HG03196 (cell line): ENCODE data around the gene TMEM54.

ENCODE experiments used
- ATAC-seq: cut with Tn5 transposase; IDR thresholded peaks from one replicate; pipeline ENCODE4 v1.9.1; 2021; ENCODE audit not compliant: unreplicated experiment

The TMEM54 gene, protein sequence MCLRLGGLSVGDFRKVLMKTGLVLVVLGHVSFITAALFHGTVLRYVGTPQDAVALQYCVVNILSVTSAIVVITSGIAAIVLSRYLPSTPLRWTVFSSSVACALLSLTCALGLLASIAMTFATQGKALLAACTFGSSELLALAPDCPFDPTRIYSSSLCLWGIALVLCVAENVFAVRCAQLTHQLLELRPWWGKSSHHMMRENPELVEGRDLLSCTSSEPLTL

DNA sequence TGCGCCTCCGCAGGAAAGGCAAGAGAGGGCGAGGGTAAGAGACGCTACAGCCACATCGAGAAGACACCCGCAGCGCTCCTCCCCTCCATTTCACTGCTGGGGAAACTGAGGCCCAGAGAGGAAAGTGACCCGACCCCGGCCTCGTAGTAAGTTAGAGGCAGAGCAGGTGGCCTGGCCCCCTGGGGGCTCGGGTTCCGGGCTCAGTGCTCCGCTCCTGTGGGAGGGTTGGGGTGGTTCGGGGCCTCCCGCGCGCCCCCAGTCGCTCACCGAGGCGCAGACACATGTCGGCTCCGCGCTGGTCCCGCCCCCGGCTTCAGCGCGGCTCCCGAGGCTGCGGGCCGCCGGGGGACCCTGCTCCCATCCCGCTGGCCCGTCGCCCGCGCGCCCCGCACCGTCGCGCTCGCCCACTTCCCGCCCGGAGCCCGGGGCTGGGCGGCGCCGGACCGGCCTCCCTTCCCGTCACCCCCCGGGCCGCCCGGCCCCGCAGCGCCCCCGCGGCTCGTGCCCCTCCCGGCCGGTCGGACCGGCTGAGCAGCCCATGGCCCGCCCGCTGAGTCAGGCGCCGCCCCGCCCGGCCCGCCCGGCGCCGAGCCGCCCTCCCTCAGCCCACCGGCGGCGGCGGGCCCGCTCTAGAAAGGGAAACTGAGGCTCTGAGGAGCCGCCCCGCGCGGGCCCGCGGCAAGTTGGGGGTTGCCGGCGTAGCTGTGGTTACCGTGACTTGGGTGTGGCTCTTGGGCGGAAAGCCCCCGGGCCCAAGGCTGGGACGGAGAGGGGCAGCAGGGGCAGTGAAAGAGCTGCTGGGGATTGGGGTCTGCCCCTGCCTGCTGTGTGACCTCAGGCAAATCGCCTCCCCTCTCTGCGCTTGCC lies at the start of gene TMEM54:
TSS of gene TMEM54 (minus strand) at position 434 of the 867 bp plus-strand sequence. CDS start at position 283, 151 bp downstream.
- ATAC-seq: no peak

DNA sequence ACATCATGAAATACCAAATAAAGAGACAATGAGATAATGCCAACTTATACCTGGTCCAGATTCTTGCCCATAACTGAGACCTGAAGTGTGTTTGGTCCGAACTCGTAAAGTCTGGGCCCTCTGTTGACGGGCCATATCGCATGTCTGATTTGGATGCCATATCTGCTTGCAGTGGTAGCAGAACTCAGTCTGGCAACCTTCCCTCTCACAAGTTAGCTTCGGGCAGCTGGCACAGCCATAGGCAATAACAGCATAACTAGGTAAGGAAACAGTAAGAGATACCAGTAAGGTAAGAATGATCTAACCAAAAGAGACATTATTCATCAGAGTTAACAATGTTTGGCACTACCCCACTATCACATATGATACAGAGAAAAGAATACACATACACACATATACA lies 48.3 kb upstream of the TMEM54 start:
- no peak for ATAC-seq

DNA sequence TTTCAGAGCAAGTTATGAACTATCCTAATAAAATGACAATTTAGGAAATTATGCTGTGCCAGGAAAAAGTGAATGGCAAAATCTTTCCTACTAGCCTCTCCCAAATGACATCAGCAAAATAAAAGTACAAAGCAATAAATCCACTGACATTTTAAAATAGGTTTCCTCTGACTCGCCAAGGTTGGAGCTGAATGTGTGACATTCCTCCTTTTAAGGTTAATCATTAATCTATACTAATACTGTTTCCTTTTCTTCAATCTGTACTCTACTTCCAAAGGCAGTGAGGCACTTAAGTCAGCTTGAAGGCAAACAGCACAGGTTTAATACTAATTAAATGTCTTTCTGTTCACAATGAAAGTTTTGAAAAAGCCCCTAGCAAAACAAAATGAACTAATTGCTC lies 47.7 kb upstream of the TMEM54 start:
- ATAC-seq: no peak

DNA sequence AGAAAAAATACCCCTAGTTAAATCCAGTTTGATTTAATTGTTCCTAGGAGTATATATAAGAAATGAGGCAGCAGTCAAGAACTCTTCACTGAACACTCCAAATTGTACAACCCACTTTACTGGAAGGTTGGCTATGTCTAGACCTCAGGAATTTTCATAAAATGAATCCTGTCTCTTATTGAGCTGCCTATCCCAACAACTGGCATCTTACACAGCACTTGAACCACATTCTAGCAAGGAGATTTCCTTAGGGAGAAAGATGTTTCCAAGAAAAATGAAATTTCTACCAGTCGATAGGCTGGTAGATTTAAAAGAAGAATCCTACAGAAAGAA lies 47.2 kb upstream of the TMEM54 start:
- ATAC-seq: no peak

DNA sequence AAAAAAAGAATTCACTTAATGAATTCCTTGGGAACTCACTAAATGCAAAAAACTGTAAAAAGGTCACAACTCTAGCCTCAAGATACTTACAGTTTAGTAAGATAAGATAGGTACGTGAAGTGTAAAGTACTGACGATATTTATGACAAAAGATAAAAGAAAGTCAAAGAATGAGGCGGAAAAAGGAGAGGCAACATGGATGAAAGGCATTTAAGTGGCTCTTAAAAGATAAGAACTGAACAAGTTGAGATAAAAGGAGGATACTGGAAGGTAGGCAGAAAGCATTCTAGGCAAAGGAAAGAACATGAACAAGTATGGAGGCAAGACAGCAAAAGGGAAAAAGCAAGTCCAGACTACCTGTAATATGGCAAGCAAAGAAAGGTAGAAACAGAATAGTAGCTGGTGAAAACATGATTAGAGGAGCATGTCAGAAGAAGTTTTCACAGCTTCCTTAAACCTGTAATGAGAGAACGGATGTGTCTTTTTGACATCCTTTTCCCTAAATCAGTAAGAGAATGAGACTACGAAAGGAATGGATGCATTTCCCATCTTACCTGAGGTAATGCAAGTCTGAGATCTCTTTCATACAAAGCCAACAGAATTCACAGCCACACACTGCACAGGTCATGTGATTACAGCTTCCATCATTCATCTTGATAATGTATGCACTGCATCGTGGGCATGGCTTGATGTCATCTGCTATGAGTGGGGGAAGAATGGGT lies 46.6 kb upstream of the TMEM54 start:
- ATAC-seq: no peak

DNA sequence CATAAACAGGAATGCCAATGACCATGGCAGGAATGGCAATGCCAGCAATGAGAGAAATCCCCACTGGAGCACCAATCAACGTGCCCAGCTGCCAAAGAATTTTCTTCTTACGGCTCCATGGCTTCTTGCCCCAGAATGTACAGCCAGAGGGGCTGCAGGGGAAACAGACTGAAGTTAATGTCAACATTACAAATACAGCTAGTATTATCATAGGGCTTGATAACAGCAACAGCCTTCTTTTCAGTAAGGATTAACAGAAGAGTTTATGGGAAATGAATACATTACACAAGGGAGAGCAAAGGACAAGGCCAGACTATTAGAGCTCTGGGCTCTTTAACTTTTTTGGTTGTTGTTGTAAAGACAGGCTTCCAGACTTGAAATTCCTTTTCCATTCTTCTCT lies 45.2 kb upstream of the TMEM54 start:
- ATAC-seq: no peak

DNA sequence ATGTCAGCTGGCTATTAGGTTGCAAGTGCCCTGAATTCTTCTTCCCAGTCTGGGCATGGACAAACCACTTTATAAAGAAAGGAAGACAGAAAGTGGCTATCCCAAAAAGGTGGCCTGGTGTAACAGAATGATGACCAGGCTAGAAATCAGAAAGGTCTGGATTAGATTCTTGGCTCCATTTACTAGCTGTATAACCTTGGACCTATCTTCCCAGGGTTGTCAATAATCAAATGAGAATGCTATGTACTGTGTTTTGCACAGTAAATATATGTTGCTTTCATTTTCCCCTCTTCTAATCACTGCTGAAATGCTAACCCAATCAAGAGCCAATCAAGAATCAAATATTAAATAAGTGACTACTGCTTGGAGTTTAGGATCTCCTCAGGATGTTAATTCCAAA lies 43.0 kb upstream of the TMEM54 start:
- no peak for ATAC-seq

DNA sequence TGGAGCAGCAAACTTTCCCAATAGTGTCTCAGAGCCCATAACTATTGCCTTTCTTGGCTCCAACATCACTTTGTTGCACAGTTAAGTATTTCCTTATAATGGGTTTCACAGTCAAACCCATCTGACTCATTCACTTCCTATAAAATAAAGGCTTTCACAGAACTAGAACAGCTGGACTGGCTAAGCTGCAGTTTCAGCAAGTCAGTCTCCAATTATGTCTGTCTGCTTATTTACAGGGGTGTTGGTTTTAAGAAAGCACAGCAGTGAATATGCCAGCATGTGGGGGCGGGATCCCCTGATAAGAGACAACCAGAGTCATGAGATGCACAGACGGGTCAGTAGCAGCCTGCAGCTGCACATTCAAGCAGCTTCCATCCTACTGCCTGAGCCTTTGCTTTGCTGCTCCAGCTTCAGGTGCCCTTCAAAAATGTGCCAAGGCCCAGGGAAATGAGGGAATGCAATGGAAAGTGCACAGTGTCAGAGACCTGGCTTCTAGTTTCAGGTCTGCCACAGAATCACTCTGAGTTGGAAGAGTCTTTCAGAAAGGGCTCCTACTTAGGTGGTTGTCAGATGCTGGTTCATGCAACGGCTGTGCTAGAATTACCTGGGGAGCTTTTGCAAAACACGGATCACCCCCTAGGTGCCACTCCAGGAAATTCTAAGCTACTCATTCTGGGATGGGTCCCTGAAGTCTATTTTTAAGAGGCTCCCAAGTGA lies 38.6 kb upstream of the TMEM54 start:
- ATAC-seq: no peak

DNA sequence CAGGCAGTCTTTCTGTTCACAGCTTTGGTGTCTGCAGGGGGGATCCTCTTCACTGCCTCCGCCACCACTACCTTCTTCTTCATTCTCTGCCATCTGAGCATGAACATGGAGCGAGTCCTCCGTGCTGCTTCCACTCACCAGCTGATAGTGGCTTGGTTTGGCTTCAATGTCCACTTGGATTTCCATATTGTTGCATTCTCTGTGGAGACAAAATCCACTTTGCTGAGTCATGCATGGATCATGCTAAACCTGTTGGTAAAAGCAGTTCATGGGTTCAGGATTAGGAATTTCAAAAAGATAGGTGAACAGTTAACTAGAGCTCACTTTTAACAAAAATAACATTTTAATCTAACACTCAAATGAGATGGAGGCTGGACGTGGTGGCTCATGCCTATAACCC lies 35.9 kb upstream of the TMEM54 start:
- no peak for ATAC-seq

DNA sequence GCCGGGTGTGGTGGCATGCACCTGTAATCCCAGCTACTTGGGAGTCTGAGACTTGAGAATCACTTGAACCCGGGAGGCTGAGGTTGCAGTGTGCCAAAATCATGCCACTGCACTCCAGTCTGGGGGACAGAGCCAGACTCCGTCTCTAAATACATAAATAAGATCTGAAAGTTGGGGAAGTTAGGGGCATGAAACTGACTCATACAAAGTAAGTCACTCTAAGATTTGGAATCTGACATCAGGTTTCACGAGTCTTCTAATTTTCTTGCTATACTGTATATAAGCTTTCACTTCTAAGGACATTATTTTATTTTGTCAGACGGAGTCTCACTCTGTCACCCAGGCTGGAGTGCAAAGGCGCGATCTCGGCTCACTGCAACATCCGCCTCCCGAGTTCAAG lies 33.3 kb upstream of the TMEM54 start:
- ATAC-seq: no peak

DNA sequence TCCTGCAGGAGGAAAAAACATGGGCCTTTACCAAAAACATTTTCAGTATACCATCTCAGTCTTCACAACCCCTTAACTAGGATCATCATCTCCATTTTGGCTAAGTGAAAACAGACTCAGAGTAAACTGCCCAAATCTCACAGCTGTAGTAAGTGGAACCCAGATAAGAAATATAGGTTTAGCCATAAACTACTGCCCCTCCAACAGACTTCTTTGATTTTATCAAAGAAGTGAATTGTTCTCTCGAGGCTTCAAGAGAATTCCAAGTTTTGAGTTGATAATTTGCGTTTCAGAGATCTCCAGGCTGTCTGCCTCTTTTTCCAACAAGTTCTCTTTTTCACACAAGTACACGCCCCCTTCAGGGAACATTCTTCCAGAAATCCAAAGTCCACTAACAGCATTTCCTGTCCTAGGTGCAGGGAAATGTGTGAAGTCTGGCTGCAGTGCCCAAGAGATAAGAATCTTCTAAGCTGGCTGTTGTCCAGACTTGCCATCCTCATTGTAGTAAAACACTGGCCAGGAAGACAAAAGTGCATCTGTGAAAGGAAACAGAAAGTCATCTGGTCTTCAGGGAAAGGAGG lies 32.6 kb upstream of the TMEM54 start:
- ATAC-seq: no peak

DNA sequence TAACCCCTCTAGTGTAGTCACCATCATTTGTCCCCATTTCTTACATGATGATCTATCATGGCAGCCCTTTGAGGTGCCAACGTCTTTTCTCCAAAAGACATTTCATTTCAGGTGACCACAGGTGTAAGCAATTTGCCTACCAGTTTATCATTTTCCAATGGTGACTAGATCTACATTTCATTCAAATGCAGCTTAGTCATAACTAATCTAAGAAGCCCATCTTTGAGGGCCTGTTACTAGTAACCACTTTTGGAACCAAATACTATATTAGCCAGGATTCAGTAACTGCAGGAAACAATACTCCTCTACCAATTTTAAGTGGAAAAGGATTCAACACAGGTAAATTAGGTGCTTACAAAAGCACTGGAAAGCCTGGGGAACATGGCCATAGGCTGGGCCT lies 30.6 kb upstream of the TMEM54 start:
- ATAC-seq: no peak

DNA sequence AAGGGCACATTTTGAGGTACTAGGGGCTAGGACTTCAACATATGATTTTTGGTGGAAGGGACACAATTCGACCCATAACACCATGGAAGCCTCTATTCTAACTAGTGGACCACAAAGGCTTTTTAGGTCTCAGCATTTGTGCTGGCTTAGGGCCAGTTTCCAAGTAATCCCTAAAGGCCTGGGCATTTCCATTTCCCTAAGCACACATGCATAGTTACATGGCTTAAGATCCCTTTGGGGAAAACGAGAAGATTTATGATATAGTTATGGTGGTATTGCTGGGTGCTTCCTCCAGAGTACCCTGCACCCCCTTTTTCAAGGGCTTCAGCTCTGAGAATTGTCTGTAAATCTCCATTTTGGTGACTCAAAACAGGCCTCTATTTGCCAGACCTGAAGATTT lies 28.2 kb upstream of the TMEM54 start:
- no peak for ATAC-seq

DNA sequence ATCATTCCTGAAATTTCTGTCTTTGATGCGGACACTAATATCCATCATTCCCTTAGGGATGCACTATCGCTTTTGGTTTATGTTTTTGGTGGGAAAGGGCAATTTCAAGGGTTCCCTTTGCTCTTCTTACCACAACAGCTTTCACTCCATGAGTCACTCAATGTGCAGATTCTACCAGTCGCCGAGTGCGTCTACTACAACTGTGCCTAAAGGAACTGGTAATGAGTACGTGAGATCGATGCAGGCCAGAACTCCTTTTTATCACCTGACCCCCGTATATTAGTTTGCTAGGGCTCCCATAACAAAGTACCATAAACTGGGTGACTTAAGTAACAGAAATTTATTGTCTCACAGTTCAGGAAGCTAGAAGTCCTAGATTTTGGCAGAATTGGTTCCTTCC lies 27.5 kb upstream of the TMEM54 start:
- ATAC-seq: no peak

DNA sequence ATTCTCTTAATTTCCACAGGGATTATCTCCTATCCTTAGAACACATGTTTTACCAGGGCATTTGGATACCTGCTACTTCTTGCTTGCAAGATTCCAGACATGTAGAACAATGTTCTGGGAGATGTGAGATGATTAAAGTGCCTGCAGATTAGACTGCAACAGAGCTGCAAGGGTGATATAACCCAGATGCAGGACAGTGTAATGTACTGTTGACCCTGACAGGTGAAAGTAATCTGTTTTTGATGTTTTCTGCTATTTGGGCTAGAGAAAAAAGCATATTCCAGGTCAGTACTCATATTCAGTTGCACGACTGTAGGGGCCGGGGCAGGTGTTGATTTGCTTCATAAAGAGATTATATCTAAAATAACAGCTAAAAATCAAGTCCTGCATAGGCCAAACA lies 27.1 kb upstream of the TMEM54 start:
- ATAC-seq: no peak

DNA sequence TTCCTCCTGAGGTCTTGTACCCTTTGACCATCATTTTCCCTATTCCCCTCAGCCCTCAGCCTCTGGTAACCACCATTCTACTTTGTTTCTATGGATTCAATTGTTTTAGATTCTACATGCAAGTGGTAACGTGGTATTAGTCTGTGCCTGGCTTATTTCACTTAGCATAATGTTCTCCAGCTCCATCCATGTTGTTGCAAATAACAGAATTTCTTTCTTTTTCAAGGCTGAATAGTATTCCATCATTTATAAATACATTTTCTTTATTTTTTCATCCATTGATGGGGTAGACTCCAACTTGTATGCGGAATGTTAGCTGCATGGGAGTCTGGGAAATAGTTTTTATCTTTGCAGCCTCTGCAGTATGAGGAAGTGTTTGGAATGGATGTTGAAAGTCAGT lies 26.3 kb upstream of the TMEM54 start:
- no peak for ATAC-seq

DNA sequence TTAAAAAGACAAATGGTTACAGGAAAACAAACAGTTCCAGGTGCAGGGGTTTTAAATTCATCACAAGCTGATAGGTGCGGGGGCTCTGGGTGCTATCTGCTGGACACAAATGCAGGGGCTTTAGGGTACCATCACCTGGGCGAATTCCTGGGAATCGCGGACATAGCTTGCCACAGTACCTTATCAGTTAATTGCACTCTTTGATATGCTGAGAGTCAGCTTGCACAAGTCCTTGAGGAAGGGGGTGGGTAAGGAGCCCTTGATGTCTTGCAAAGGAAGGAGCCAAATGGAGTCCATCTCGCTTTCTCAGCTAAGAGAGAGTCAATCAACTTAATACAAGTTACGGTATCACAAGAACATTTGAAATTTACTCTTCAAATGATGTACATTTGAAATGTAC lies 25.4 kb upstream of the TMEM54 start:
- ATAC-seq: no peak

DNA sequence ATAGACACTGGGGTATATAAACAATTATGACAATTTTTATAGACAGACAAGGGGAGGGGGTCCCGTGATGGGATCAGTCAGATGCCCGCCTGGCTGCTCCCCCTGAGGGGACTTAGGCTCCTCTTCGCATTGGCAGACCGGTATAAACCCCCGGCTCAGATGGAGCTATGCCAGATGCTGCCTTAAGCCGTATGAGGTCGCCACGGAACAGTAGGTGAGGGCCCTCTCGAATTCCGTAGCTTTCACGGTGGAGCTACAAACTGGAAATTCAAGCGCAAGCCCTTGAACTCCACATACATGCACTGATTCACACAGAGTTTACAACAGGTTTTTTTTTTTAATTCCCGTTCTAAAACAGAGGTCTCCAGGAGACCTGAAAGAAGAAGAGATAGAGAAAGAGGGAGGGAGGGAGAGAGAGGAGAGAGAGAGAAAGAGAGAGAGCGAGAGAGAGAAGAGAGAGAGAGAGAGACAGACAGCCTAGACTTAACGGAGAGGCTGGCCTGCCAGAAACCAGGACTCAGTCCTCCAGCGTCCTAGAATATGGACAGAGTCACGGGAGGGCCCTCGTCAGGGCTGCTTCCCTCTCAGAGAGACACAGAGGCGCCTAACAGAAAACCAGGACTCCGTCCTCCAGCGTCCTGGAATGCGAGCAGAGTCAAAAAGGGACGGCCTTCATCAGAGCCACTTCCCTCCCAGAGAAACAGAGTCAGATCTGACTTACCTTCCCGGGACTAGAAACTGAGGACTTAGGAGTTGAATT lies 24.4 kb upstream of the TMEM54 start:
- ATAC-seq: no peak

DNA sequence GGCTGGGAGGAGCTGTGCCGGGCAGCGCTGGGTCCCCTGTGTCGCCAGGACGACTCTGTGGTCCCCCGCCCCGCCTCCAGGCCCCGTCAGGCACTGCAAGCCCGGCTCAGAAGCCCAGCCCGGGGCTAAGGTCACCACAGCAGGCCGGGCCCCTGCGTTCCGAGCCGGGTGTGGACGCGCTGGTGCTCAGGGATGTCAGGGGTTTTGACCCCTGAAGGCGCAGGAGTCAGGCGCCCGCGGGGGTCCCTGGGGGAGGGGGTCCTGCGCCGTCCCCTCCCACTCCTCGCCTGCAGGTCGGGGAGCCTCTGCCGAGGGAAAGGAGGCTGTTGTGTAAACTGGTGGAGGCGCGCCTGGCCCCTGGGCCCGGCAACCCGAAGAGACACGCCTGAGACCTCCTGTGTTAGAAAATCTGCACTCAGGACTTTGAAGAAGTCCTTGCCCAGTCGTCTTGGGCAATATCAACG lies 23.7 kb upstream of the TMEM54 start:
- no peak for ATAC-seq

DNA sequence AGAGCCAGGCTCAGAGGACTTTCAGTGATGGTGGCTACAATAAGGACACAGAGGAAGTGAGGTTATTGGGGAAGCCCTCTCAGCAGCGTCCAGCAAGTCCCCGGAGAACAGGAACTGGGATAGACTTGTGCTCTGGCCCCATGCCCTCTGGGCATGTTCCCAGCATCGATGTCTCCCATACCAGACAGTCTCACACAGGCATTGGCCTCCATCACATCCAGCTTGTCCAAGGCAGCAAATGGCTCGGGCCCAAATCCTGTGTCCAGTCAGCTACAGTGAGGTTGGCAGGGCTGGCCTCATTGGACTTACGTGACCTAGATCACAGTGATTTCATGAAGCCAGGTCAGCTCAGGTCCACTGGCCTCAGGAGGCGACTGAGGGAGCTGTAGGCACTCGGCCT lies 19.6 kb upstream of the TMEM54 start:
- no peak for ATAC-seq
